Lung microvascular endothelial cell (primary cell): ENCODE measurements around the gene LEPR. TPM values are rescaled to one million over a fixed set of nuclear protein-coding genes. Genes with fewer than 3 reads are reported as not detected.

Source experiments
- DNase-seq, 2 donors: peaks; one replicate each; pipeline versions ENCODE4 v3.0.0 to v3.0.0-alpha.2; 2010; ENCODE audit warnings: low read depth in 2 of 2
- total RNA-seq: library from RNA; depleted of rRNA; stranded (reverse); fragments of >200 nt; gene quantifications from 2 replicates; pipeline ENCODE4 v1.2.1, GENCODE V29; 2014

LEPR gene
- total RNA-seq, 1 donor from 2014 or later, result 34.3 TPM

DNA sequence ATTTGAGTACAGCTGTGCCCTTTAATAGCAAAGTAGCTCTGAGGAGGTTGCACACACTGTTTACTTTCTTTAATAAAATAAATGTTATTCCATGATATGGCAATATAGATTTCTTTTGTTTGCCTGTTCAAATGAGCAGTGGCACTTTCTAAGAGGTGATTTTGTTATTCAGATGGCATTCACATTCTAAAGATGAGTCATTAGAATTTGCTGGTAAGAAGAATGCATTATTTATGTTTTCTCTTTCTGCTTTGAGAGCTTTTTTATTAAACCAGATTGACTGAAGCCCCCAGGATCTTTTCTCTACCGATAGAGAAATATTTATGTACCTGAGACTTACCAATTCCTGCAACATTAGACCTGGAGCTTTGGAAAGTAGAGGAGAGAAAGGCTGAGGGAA is 11.2 kb upstream of the LEPR start:
- no peak for DNase-seq

DNA sequence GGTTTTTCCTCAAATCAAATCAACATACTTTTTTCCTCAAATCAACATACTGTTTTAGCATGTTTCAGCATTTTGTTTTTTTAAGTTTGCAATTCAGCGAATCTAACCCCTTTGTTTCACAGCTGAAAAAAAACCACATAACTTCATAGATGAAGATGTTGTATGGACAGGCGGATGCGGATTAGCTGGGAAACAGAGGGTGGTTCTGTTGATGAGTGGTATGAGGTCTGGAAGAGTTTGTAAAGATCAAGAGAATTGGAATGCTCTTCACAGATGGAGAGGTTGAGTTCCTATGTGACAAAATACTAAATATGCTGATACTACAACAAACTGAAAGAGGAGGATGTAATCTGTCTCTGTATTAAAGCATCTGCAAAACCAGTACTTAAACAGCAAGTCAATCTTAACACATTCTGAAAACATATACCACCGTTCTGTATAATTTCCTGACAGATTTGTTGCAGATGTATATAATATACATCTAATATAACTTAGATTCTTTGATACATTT is 10.6 kb upstream of the LEPR start:
- no peak for DNase-seq

DNA sequence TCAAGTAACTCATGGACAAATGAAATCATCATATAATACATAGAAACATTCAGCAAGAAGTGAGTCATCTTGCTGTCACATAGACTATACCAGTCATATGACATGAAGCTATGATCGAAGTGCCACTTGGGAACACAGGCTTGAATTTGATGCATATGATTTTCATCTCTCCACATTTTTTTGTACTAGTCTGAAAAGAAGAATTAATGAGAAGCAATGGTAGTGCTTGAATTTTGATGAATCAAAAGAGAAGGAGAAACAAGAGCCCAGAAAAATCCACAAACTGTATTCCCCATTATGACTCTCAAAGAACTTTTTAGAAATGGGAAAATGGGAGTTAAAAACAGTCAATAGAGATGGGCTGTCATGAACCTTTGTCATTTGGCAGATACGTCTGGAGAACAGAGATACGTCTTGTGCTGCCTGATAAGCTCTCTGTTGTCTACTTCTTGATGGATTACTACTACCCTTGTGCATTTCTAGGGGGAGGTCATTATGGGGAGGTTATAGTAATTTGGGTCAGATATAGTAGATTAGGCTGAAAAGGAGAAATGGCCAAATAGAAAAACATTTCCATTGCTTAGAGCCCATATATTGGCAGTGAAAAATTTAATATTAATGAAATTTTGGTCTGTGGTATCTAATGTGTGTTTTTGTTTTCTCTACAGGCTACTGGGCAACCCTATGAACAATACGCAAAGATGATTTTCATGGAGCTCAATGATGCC is 8.0 kb upstream of the LEPR start:
- DNase-seq, result no peak

DNA sequence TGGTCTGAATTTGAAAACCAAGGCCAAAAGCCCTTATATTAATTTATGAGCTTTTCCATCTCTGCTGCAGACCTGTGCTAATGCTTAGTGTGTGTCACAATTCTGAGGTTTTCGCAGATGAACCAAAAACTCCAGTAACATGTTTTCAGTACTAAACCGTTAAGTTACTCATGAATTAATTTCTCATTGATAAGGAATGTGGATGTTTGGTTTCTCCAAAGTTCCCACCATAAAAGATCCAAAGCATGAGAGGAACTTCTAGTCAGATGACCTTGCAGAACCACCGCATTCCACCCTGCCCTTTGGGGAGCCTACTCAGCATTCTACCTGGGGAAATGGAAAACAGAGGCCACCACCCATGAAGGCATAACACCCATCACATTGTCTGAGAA is 7.5 kb upstream of the LEPR start:
- no peak for DNase-seq

DNA sequence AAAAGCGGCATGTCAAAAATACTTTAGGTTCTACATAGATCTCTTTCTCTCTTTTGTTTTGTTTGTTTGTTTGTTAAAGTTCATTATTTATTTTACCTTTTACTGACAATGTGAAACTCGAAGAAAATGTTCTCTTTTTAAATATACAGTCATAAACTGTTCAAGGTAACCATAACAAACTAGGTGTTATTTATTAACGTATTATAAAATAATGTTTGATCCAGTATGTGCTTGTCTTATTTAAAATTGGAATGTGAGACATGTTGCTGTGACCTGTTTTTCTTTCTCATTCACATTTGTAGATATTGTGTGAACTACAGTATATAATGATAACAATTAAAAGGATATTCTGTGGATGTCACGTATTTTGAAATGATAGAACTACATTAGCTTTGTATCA is 5.9 kb upstream of the LEPR start:
- no peak for DNase-seq

DNA sequence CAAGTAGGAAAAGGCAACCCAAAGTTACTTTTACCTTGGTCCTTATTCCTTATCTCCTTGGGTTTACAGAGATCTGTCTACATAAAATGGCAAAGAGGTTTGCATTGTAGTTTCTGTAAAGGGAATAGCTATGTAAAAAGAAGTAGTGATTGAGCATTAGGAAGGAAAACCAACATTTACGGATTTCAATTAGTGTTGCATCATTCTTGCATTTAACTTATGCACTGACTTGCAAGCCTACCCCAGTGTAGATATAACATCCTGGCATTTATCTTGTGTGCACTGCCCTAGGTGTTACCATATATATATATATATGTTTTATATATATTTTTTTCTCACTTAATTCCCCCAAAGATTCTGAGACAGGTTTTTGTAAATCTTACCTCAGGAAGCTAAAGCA is 3.7 kb upstream of the LEPR start:
- no peak for DNase-seq

DNA sequence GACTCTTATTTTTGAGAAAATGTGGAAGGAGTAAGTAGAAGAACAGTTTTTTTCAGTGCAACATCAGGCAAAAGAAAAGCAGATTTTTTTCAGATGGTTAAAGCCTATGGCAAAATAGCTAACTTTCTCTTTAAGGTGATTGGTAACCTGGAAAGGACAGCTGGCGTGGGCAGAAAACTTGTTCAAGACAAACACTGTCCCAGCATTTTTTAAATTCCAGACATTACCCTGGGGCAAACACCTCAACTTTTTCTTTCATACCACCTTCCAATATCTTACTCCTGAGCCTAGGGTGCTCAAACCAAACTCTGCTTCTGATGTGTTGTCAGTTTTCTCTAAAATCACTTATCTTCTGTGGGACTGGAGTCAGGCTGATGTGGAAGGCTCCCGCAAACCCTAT is 2.7 kb upstream of the LEPR start:
- no peak for DNase-seq

DNA sequence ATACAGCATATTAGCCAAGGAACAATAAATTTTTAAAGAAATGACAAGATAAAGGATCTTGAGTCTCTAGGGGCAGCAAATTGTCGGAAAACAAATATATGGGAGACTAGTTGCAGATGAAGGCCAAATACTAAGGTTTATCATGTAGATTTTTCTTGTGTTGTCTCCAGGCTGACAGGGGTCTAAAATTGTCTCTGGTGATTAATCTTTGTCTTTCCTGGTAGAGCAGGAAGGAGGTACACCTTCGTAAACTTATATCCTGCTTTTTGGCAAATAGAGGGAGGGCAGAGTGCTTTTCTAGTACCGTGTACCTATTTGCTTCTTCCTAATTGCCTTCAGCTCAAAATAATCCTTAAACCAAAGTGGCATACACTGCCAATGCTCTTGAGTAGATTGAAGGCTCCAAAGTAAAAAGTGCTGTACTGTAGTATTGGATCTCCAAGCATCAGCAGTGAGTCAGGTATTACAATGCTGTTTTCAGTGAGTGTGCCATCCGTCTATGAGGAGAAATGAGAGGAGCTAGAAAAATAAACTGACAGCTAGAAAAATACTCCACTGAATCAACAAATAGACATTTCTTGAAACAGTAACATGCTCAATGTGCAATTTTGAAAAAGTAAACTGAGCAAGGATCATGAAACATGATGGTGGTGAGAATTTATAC is 1.8 kb upstream of the LEPR start:
- no peak for DNase-seq

DNA sequence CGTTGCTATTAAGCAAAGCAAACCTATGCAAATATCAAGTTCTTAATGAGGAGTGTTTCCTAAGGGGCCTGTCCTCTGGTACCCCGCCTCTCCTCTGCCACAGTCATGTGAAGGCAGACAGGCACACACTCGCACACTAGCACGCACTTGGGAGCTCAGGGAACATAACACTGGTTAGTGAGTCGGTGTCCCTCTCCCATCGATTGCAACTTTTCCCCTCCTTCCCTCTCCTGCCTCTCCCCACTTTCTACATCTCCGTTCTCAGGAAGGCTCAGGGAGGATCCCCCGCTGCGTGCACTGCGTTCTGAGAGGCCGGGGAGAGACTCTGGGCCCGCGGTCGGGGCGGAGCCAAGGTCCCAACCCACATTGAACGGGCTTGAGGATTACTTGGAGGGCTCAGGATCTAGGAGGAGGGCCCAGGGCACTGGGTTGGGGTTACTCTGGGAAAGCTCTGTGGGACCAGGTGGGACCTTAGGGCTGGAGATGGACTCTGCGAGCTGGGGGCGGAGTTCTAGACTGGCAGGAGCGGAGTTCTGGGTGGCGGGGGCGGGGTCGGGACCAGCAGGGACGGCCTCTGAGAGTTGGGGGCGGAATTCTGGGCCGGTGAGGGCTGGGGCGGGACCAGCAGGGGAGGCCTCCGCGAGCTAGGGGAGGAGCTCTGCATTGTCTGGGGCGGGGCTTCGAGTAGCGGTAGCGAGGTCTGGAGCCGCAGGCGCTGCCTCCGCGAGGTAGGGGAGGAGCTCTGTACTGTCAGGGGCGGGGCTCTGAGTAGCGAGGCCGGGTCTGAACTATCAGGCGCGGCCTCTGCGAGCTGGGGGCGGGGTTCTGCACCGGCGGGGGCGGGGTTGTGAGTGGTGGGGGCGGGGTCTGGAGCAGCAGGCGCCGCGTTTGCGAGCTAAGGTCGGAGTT is 533 bp upstream of the LEPR start:
- DNase-seq, result peak; percentile 99

DNA sequence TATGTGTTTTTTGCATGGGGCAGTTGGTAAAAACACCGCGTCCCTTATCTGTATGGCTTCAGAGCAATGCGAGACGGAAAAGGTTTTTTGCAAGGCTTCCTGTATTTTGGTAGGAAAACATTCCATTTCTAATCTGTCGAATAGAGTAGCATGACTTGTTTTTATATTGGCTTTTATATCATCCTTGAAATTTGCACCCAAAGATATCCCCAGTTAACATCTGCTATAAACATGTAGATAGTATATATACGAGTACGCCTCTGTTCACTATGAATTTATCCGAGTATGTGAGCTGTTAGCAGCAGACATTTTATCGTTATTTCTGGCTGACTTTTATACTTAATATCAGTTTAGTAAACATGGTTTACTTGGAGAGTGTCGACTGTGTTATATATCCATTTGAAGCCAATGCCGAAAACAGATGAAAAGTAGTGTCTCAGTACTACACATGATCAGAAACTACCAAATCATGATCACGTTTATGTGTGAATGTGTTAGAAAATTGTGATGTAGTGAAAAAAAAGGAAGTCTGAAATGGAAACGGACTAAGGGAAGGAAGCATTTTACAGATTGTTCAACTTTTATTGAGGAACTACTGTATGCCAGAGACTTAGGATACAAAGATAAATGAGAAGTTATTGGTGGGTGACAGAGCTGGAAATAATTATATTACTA is 1.0 kb downstream of the LEPR start:
- DNase-seq, result peak; percentile 75 to 89

DNA sequence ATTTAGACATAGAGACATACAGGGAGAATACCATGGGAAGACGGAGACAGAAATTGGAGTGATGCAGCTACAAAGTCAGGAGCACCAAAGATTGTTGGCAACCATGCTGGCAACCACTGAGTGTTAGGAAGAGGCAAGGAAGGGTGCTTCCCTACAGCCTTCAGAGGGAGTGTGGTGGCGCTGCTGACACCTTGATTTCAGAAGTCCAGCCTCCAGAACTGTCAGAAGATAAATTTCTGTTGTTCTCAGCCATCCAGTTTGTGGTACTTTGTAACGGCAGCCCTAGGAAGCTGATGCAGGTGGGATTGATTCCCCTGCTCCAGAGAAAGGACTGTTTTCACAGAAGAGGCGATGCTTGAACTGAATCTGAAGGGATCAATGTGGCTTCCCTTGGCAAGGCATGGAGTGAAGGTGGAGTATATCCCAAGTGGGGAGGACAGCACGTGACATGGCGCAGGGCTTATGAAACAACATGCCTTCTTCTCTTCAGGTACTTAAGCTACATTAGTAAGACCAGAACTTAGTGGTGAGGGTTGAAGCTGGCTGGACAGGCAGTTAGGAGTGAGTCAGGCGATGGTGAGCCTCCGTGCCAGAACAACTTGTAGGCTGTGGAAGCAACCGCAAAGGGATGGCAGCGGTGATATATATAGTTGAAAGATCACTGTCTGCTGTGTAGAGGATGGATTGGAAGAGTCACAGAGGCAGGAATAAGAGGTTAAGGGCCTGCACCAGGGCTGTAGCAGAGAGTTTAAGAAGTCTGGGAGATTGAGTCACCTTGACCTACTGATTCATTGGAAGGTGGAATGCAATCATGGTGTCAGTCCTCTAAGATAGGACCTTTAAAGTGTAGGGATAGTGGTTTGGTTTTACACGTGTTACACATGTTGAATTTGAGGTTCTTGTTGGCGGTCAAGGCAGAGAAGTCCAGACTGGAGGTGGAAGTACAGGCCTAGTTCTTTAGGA is 2.1 kb downstream of the LEPR start:
- DNase-seq, result peak; percentile 36 to 60

DNA sequence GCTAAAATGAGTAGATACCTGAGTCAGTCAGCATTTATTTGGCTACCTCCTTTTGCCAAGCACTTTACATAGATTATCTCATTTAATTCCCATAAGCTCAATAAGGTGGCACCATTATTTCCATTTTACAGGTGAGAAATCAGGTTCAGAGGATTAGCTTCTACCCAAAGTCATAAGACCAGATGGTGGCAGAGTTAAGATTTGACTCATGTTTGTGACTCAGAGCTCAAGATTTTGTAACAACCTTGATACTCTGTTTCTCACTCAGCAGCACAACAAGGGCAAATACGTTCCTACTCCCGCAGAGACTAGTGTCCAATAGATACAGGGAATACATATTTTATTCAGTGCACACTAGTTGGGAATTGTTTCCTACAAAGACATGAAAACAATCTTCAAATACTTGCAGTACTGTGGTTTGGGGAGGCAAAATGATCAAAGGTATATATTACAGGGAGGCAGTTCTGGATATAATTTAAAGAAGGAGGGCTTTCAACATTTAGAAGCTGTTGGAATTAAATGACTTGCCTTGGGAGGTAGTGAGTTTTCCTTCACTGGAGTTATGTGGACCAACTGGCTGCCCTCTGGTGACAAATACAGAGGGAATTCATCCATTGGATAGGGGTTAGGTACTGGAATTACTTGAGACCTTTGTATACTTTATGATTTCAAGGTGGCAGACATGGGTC is 3.6 kb downstream of the LEPR start:
- DNase-seq, result peak in 1 of 2 donors; percentile 86

DNA sequence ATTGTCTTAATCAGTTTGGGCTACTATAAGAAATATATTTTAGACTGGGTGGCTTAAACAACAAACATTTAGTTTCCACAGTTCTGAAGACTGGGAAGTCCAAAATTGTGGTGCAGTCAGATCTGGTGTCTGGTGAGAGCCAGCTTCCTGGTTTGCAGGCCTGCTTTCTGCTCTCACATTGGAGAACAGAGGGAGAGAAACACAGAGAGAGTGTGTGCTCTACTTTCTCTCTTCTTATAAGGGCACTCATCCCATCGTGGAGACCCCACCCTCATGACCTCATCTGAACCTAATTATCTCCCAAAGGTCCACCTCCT is 4.1 kb downstream of the LEPR start:
- no peak for DNase-seq

DNA sequence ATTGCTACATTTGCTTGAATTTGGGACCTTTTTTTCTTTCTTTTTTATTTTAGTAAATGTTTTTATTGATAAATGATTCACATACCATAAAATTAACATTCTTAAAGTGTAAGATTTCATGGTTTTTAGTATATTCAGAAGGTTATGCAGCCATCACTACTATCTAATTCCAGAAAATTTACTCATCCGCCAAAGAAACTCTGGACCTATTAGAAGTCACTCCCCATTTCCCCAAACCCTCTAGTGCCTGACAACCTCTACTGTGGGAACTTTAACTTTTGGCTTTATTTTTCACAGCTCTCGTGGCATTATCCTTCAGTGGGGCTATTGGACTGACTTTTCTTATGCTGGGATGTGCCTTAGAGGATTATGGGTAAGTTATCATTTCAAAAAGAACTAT is 4.5 kb downstream of the LEPR start:
- DNase-seq, result no peak

DNA sequence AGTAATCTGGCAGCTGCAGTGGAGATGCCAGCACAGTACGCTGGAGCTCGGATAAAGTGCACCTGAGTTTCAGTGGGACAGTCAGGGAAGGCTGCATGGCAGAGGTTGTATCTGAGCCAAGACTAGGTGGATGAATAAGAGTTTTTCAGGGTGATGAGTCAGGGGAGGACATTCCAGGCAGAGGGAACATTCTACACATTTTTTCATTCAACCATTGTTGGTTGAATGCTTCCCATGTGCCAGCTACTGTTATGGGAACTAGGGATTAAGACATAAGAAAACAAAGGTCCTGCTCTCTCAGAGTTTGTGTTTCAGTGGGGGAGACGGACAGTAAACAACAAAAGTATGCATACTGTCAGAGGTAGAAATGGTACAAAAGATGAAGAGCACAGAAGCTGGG is 5.2 kb downstream of the LEPR start:
- DNase-seq, result peak; percentile 79 to 84

DNA sequence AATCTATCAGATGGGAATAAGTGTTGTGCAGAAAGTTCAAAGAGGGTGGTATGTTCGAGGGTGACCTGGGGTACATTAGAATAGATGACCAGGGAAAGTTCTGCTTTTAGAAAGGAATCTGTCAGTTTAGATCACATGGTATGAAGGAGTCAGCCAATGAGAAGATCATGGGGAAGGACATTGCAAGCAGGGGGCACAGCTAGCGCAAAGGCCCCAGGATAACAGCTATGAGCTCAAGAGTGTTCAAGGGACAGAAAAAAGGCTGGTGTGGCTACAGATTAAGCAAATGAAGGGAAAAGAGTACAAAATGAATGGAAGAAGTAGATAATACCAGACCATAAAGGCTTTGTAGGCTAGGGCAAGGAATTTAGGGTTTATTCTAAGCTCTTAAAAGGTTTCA is 8.6 kb downstream of the LEPR start:
- no peak for DNase-seq

DNA sequence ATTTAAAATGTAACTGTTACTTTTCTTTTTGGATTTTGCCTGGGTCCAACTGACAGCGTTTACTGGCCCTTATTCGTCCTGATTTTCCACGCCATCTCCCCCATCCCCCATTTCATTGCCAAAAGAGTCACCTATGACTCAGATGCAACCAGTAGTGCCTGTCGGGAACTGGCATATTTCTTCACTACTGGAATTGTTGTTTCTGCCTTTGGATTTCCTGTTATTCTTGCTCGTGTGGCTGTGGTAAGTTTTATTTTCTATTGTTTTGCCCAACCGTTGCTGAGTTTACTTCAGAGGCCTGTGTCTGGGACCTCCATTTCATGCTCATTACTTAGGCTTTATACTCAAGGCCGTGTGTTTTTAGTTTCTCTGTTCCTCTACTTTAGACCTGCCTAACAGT is 9.3 kb downstream of the LEPR start:
- DNase-seq, result peak; percentile 96 to 97

DNA sequence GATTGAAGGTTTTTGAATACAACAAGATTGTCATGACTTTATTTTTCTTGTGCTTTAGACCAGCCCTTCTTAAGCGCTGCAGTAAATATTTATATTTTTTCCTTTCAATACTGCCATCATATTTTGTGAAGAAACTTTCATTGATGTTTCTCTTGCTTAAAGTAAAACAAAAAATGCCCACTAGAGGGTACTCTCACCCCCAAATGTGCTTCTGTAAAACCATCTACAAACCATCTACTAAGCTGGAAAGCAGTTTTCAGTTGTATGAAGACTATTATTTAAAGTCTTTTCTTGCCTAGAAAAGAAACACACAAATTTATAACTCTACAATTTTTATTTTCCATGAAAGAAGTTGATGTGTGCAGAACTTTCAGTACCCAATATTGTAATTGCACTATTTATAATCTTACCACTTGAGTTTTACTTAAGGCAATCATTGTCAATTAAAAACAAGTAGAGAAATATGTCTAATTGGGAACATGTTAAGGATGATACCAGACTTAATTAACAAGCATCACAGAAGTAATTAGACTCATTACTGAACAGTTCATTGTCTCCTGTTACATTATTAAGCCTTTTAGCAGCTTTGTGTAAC is 10.7 kb downstream of the LEPR start:
- peak; percentile 74 to 84 for DNase-seq

DNA sequence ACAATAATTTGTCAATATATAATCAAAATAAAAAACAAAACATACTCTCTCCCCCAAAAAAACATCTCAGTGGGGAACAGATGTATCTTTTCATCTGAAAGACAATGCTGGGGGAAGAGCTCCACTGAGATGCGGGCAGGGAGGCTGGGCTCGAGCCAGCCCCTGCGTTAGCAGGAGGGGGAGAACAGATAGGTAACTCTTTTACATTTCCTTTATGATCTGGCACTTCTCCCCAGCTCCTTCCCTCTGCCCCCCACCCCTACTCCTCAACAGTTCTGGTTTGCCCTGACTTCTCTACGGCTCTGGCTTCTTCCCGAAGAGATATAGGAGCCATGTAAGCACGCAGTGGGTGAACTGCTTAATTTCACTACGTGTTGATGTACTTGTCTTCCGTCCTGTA is 12.4 kb downstream of the LEPR start:
- no peak for DNase-seq

DNA sequence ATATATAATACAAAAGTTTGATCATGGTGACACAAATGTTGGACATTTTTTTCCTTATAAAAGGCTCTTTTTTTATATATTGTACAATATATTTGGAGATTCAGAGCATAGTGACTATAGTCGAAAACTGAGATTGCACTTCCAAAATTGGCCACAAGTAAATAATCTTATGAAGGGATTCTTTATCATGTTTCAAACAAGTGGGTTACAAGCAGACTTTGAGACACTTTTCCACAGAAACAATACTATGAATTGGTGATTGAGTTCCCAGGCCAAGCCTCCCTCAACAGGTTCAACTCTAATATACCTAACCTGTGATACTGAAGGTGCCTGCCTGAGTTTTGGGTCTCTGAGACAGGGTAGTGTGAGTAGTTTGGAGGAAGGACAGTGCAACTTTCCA is 13.8 kb downstream of the LEPR start:
- DNase-seq, result no peak
